HG03442 (cell line): ENCODE data around the gene C19orf25.
"Not testable (repeated sequence)": the region's sequence is repeated elsewhere in the genome, so short reads cannot be mapped to it uniquely, and the experiment has no call there.

Experiments
- ATAC-seq: cut with Tn5 transposase; IDR thresholded peaks from one replicate; pipeline ENCODE4 v1.9.1; 2021; ENCODE audit warnings: mild to moderate bottlenecking, moderate library complexity; ENCODE audit not compliant: unreplicated experiment

Gene C19orf25

GRCh38 chr19:1481893-1482360, 2.9 kb upstream of the C19orf25 start:
- ATAC-seq, result no peak

DNA sequence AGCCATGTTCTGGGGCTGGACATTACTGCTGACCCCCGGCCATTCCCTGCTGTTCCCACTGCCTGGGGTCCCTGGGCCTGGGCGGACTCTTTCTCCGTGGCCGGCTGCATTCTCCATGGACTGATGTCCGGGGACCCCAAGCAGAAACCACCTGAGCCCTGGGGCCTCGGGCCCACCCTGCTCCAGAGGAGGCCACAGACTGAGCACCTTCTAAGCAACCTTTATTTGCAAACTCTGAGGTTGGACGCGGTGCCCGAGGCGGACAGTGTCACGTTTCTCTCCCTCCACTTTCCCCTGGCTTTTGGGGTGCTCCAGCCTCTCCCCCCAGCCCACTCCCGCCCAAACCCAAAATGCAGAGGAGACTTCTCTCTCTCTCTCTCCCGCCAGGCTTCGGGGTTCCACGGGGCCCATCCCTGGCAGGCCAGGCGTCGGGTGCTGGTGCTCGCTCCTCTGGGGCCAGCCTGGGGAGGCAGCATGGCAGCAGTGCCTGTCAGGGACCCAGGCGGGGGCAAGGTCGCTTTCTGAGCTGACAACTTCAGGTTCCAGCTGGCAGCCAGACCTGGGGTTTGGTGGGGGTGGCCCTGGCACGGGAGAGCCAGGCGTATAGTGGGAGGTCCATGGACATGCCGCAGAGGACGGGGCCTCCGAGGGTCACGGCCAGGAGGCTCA, 2.3 kb upstream of the C19orf25 start:
- ATAC-seq, result no peak

DNA sequence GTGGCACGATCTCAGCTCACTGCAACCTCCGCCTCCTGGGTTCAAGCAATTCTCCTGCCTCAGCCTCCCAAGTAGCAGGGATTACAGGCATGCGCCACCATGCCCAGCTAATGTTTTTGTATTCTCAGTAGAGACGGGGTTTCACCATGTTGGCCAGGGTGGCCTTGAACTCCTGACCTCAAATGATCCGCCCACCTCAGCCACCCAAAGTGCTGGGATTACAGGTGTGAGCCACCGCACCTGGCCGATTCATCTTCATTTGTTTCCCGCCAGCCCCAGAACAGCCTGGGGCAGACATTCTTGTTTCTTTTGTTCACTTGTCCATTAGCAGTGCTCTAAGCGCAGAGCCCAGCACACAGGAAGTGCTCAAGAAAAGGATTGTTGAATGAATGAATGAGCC, 2.0 kb downstream of the C19orf25 start:
- ATAC-seq, result not testable (repeated sequence)

DNA sequence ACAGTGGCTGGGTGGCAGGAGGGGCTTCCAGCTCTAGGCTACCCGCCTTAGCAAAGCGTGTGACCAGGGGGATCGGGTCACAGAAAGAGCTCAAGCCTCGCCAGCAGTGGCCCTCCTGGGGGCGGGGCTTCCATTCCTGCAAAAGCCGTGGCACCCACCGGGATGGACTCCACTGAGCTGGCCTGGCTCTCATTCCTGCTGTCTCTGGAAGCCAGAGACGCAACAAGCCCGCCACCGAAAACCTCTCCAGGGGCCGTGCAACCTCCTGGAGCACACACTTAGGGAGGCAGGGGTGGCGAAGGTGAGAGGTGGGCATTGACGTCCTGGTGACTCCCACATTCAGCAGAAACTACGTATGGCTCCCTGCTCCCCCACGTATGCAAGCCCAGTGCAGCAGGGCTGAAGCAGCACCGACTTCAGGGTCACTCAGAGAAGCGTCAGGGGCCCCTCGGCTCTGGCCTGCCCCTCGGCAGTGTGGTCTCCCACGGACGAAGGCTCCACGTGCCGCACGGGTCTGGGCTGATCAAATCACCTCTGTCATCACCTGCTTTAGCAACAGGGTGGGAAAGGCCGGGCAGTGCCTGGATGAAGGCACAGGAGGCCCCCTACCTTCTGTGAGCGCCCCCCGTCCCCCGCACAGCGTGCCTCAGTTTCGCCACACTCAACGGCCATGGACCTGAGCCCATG, 3.1 kb downstream of the C19orf25 start:
- ATAC-seq, result no peak

DNA sequence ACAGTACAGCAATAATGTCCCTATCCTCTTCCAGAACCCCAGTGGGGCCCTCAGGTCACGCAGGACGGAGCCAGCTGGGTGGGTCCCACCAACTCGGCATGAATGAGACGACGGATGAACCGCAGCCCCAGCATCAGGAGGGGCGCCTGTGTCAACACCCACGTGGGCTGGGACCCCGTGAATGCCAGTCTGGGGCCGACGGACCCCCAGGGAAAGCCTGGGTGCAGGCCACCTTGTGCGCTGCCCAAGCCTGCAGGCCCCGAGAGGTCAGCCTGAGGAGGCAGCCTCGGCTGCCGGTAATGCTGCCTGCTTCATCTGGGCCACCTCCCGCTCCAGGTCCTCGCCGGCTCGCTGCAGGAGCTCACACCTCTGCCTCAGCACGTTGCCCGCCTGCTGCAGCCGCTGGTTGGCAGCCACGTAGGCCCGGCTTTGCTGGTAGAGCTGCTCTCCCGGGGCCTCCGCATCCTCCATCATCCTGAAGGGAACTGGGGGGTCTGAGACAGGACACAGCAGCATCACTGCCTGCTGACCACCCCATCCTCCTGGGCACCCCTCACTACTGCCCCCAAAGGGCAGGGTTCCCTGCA, 4.2 kb downstream of the C19orf25 start:
- ATAC-seq, result no peak

- no peak for ATAC-seq
Measured at GRCh38 chr19:1474011-1474764, 4.8 kb downstream of the C19orf25 start.

DNA sequence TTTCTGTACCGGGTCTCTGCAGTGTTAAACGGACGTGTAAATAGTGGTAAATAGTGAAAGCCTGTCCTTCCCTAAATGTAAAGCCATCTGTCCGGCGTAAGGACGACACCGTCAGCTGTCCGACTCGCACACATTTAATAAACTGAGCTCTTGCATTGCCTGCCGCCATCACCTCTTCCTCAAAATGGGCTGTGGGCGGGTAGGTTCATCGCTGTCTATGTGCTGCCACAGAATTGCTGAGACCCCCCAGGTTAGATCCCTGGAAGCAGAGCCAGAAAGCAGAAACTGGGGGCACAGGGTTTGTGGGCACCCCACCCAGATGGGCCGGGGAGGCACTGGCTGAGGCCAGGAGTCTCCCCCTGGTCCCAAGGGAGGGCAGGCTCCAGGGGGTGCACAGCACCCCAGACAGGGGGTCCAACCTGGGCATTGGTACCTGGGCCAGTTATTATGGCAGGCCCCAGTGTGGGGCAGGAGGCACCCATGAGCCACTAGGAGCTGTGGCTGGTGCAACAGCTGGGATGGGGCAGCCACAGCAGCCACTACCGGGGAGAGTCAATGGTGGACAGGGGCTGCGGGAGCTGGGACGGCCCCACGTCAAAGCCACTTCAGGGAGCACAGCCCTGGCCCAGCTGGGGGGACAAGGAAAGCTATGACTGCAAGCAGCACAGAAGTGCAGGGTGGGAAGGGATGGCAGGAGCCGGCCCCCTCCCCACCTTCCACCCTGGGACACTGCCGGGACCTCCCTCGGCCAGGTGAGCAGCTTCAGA, 5.7 kb downstream of the C19orf25 start:
- no peak for ATAC-seq

DNA sequence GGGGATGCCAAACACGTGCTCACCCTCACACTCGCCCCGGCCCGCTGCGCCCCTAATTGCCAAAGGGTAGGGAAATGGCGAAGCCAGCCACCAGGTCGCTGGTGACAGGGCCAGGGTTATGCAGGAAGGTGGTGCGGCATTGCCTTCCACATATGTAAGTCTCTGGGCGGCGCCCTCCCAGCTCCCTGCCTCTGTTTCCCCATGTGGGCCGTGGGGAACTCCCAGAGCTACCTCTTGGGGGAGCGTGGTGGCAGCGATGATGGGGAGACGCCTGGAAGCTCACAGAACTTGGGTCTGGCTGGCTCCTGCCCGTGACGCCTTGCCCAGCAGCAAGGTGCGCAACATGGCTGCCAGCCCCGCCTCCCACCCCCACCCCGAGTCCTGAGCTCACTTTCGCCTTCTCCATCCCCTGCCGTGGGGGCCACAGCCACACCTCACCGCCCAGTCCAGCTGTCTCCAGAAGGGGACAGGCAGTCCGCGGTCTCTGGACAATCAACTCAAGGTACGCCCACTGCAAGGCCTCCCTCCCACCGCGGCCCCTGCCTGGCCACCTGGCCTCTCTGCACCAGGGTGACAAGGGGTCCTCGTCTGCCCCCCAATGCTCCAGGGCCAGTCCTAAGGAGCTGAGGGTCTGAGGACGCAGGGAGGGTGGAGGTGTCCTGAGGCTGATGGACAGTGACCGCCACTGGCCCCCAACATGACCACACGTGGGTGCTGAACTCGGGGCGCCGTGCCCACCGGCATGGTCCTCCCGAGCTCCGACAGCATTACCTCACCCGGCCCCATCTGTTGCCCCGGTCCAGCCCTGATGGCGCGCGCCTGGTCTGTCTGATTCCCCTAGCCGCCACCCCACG, 6.6 kb downstream of the C19orf25 start:
- no peak for ATAC-seq

- no peak for ATAC-seq
Measured at GRCh38 chr19:1471515-1472160, 7.4 kb downstream of the C19orf25 start.

DNA sequence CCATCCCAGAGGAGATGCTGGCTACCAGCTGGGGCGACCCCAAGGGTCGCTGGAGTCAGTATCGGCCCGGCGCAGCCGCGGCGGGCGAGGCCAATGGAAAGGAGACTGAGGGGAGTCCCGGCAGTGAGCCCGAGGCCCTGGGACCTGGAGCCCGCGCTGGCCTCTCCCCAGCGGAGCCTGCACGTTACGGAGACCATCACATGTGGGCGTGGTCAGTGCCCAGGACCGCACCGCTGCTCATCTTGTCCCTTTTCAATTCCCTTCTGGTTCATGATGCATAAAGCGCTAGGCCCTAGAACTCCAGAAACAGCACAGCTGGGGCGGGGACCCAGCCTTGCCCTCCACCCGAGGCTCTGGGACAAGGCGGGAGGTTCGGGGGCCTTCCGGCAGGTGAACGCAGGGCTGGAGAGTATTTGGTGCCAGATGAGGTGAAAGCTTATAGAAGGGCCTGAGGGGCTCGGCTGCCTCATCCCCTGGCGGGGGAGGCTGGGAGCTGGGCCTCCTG, 8.0 kb downstream of the C19orf25 start:
- no peak for ATAC-seq

- no peak for ATAC-seq
Measured at GRCh38 chr19:1470305-1471009, 8.6 kb downstream of the C19orf25 start.

DNA sequence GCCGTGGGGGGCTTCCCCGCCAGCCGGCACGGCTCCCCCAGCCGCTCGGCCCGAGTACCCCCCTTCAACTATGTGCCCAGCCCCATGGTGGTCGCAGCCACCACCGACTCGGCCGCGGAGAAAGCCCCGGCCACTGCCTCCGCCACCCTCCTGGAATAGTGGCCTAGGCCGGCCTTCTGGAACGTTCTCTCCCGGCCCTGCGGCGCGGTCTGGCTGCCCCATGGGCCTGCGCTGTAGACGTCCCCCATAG, 9.0 kb downstream of the C19orf25 start:
- ATAC-seq, result no peak

- no peak for ATAC-seq
Measured at GRCh38 chr19:1469255-1470054, 9.6 kb downstream of the C19orf25 start.

- no peak for ATAC-seq
Measured at GRCh38 chr19:1468821-1469254, 10.2 kb downstream of the C19orf25 start.

- no peak for ATAC-seq
Measured at GRCh38 chr19:1468274-1468820, 10.7 kb downstream of the C19orf25 start.

DNA sequence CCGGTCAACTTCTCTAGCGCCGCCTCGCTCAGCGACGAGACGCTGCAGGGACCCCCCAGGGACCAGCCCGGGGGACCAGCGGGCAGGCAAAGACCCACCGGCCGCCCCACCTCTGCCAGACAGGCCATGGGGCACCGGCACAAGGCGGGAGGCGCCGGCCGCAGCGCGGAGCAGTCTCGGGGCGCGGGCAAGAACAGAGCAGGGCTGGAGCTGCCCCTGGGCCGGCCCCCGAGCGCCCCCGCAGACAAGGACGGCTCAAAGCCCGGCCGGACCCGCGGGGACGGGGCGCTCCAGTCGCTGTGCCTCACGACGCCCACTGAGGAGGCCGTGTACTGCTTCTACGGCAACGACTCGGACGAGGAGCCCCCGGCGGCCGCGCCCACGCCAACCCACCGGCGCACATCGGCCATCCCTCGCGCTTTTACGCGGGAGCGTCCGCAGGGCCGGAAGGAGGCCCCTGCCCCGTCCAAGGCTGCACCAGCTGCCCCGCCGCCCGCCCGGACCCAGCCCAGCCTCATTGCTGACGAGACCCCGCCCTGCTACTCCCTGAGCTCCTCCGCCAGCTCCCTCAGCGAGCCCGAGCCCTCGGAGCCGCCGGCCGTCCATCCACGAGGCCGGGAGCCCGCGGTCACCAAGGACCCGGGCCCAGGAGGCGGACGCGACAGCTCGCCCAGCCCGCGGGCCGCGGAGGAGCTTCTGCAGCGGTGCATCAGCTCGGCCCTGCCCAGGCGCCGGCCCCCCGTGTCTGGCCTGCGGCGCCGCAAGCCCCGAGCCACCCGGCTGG, 11.3 kb downstream of the C19orf25 start:
- ATAC-seq, result no peak

DNA sequence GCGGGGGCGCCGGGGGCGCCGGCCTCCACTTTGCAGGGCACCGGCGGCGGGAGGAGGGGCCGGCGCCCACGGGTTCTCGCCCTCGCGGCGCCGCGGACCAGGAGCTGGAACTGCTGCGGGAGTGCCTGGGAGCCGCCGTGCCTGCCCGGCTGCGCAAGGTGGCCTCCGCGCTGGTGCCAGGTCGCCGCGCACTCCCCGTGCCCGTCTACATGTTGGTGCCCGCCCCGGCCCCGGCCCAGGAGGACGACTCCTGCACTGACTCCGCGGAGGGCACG, 11.9 kb downstream of the C19orf25 start:
- no peak for ATAC-seq
